Measurements from ENCODE around the gene SEZ6L.

DNA sequence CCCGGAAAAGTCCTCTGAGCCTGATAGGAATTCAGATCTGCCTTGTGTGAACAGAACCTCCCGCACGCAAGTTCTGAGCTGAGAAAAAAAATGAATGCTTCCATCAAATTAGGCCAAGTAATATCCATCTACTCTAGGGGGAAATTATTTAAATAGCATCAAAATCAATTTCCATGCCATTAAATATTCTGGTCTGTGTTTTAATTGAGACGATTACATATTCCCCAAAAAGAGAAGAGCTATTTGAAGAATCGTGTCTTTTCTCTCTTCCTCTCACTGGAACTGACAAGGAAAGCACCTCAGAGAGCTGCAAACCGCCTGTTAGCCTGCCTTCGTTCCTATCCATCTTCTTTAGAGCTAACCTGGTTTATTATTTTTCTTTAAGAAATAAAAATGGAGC lies 96.0 kb downstream of the SEZ6L start:
- no peak for TF ChIP-seq POLR2A (IDR thresholded peaks at IDR 0.05; ENCODE audit: low read depth)
- TF ChIP-seq POLR2AphosphoS5 (IDR thresholded peaks at IDR 0.05): no peak
- TF ChIP-seq, protein P1, sequence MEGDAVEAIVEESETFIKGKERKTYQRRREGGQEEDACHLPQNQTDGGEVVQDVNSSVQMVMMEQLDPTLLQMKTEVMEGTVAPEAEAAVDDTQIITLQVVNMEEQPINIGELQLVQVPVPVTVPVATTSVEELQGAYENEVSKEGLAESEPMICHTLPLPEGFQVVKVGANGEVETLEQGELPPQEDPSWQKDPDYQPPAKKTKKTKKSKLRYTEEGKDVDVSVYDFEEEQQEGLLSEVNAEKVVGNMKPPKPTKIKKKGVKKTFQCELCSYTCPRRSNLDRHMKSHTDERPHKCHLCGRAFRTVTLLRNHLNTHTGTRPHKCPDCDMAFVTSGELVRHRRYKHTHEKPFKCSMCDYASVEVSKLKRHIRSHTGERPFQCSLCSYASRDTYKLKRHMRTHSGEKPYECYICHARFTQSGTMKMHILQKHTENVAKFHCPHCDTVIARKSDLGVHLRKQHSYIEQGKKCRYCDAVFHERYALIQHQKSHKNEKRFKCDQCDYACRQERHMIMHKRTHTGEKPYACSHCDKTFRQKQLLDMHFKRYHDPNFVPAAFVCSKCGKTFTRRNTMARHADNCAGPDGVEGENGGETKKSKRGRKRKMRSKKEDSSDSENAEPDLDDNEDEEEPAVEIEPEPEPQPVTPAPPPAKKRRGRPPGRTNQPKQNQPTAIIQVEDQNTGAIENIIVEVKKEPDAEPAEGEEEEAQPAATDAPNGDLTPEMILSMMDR (IDR thresholded peaks at IDR 0.05): no peak
- no peak for TF ChIP-seq EP300 (IDR thresholded peaks at IDR 0.05)
